M059J (cell line): Measurements from ENCODE around the gene ACTC1. TPM values are rescaled to one million over a fixed set of nuclear protein-coding genes. Genes with fewer than 3 reads are reported as not detected.
A peak's percentile ranks its signal among the peaks of the same experiment; 100 is the strongest.

Experiments used
- DNase-seq: peaks from one replicate; pipeline ENCODE4 v3.0.0-alpha.2; 2012; ENCODE audit warnings: low read depth
- total RNA-seq: library from RNA; depleted of rRNA; stranded (reverse); fragments of >200 nt; shearing (Covaris generic); gene quantifications from 2 replicates; pipeline ENCODE4 v1.2.3, GENCODE V29; 2014

ACTC1 gene
- total RNA-seq, 1 experiment from 2014 or later, result 2.9 TPM

GRCh38 chr15:34802371-34802770, 7.0 kb upstream of the ACTC1 start:
- no peak for DNase-seq

DNA sequence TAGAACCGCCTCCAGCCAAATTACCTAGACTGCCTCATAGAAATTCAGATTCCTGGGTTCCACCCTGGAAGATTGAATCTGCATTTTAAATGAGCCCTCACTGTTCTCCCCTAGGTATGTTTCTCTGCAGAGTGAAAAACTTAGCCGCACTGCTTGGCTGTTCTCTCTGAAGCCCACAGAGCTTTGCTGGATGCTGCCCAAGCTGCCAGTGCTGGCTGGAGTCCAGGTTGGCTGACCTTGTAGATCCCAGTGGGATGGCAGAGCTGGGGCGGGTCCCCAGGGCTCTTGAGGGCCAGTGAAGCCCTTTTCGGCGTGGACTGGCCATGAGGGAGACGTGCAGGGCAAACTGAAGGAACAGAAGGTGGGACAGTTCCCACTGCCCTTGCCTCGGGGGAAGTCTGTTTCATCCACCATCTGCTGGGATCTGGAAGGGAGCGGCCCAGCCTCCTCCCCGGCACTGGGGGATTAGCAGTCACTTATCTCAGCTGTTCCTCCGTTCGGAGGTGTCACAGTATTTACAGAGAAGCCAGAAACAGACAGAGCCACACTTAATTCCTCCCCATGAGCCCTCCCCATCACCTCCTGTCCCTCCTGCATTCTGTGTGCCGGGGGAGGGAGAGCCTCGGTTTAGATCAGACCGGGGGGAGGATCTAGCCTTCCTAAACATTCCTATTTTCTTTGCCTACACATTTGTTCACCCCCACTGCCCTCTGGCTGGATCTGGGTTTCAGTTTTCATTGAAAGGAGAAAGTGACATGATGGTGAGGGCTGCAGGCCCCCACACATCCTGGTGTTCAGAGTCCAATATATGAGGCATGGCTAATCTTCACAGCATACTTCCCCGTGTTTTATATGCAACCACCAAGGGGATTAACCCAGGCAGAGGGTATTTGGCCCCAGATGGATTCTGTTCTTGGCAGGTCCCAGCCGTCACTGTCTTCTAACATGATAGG, 4.1 kb upstream of the ACTC1 start:
- peak; percentile 65 for DNase-seq

GRCh38 chr15:34796847-34797435, 1.6 kb upstream of the ACTC1 start:
- DNase-seq, result no peak

- DNase-seq, result no peak
Observed at GRCh38 chr15:34794590-34795206, 651 bp downstream of the ACTC1 start.

- no peak for DNase-seq
Observed at GRCh38 chr15:34793901-34794300, 1.4 kb downstream of the ACTC1 start.

- DNase-seq, result no peak
Observed at GRCh38 chr15:34793071-34793470, 2.3 kb downstream of the ACTC1 start.

DNA sequence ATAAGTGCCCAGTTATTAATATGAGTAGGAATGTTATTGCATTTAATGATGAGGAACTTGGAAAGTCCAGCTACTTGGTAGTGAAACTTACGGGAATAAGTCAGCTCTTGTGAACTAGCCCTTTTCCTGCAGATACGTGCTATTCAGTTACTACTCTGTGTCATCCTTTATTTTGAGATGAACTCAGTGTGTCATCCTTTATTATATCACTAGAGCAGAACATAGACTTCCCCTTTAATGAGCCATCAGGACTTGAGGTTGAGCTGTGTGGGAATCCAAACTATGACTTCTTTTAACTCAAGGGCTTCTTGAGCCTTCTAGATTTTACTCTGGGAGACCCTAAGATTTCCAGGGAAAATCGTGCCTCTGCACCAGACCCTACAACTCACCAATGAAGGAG, 3.6 kb downstream of the ACTC1 start:
- no peak for DNase-seq

DNA sequence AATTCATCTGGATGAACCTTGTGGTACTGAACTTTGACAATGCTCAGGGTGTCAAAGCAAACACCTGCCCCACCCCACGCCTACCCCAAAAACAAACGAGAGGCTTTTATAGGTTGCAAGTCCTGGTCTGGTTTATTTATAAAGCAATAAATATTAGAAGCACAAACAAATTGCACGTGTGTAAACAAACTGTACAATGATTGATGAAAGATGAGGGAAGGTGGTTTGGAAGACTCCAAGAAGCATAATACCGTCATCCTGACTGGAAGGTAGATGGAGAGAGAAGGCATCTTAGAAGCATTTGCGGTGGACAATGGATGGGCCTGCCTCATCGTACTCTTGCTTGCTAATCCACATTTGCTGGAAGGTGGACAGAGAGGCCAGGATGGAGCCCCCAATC, 5.2 kb downstream of the ACTC1 start:
- no peak for DNase-seq

- no peak for DNase-seq
Observed at GRCh38 chr15:34789326-34789725, 6.0 kb downstream of the ACTC1 start.

- DNase-seq, result no peak
Observed at GRCh38 chr15:34786206-34786605, 9.1 kb downstream of the ACTC1 start.

GRCh38 chr15:34783991-34784390, 11.4 kb downstream of the ACTC1 start:
- no peak for DNase-seq

DNA sequence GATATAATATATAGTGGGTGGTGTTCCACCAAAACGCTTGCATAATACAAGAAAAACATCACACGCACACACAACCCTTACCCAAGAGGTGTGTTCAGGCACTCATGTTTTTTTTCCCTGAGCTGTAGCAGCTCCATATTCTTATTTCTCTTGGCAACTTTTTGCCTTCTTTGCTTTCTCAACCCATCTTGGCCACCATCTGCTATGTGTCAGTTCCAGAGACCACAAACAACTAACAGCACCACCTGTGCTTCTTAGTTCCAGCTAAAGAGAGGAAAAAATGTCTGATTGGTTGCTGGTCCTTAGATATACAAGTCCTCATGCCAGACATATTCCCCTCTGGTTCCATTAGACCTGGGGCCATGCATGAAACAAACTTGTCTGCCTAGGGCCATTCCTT, 11.9 kb downstream of the ACTC1 start:
- DNase-seq, result no peak

- DNase-seq, result no peak
Observed at GRCh38 chr15:34782901-34783300, 12.4 kb downstream of the ACTC1 start.

- DNase-seq, result no peak
Observed at GRCh38 chr15:34780725-34781124, 14.6 kb downstream of the ACTC1 start.

GRCh38 chr15:34776606-34777105, 18.7 kb downstream of the ACTC1 start:
- no peak for DNase-seq

GRCh38 chr15:34773917-34774316, 21.4 kb downstream of the ACTC1 start:
- no peak for DNase-seq

- no peak for DNase-seq
Observed at GRCh38 chr15:34773013-34773412, 22.3 kb downstream of the ACTC1 start.

DNA sequence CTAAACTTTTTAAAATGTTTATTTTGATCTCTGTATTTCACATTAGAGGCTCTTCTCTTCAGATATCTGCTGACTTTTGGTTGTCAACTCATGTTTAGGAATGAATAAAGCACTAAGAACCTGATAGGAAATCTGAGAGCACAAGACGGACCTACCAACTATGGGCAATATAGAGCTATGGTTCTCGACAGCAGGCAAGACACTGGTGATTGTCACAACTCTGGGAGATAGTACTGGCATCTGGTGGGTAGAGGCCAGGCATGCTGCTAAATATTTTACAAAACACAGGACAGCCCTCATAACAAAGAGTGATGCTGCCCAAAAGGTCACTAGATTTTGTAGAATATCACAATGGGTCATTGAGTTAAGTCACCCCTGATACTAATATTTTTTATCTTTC, 23.0 kb downstream of the ACTC1 start:
- no peak for DNase-seq

DNA sequence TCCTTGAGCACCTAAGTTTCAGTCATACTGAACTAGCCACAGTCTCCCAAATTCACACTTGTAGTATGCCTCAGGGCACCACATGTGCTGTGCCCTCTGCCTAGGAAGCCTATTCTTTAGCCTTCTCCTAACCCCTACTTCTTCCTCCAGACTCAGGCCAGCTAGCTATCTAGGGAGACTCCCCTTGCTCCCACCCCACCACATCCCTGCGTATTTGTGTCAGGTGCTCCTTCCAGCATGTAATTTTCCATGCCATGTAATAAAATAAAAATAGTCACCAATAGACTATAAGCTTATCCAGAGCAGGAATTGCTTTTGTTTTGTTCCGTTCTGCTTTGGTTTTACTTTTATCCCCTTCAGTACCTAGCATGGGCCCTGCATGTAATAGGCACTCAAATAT, 25.6 kb downstream of the ACTC1 start:
- no peak for DNase-seq

- no peak for DNase-seq
Observed at GRCh38 chr15:34768530-34768929, 26.8 kb downstream of the ACTC1 start.

DNA sequence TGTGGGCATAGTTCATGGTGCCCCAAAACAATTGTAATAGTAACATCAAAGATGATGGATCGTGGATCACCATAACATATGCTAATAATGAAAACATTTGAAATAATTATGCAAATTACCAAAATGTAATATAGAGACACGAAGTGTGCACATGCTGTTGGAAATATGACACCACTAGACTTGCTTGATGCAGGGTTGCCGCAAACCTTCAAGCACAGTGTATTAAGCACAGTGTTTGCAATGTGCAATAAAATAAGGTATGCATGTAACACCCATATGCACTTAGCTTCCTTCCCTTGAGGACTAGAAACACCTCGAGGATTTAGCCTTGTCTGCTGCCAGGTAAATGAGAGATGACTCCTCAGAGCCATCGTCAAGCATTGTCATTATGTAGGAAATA, 29.6 kb downstream of the ACTC1 start:
- no peak for DNase-seq

- DNase-seq, result no peak
Observed at GRCh38 chr15:34760909-34761308, 34.4 kb downstream of the ACTC1 start.

DNA sequence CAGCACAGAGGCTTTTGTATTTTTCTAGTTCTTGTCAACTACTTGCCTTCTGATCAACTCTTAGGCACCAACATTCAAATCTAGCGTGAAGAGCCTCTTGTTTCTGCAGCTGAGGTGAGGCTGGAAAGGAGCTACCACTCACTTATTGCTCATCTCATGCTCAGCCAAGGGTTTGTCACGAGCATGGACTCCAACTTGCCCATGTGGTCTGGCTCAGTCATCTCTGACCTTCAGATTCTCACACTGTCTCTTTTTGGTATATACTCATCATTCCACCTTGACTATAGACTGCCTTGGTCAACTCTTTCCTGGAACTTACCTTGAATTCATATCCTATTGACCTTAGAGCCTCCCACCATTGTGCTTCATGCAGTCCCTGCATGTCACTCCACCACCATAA, 35.4 kb downstream of the ACTC1 start:
- DNase-seq, result no peak
